Measurements from ENCODE around the gene AMN.

DNA sequence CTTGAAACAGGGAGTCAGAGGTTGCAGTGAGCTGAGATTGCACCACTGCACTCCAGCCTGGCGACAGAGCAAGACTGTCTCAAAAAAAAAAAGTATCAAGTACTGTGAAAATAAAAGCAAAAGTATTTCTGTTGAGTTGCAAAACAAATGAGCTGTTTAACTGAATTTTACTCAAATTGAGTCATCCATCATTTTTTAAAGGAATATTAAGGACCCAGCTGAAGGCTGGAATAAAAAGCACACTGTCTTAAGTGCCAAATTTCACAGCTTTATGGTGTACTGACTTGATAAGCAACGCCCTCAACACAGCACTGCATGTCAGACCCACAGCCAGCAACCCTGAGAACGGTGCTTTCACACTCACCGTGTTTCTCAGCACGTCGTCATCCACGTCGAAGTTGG, 57.9 kb downstream of the AMN start:
- TF ChIP-seq CTCF (conservative IDR thresholded peaks at IDR 0.05 in 1 of 2, IDR thresholded peaks at IDR 0.05 in 1 of 2; ENCODE audit: extremely low read depth in 1 of 2, insufficient read depth in 1 of 2, low read depth in 1 of 2, low read length in 2 of 2) (no peak), EZH2 (IDR thresholded peaks at IDR 0.05; ENCODE audit: borderline replicate concordance, low read length) (no peak)

Data from mammary epithelial cell (primary cell).